GM12874 (cell line): ENCODE data around the gene SPON2.

Experiments
- CTCF ChIP-seq: IDR thresholded peaks from 2 replicates; pipeline ENCODE4 v1.5.1; 2011; ENCODE audit warnings: low read depth, mild to moderate bottlenecking, control low read depth, low read length, moderate library complexity; ENCODE audit not compliant: insufficient read depth

The SPON2 gene

GRCh38 chr4:1211371-1211770 is 39.0 kb upstream of the SPON2 start:
- no peak for TF ChIP-seq CTCF

DNA sequence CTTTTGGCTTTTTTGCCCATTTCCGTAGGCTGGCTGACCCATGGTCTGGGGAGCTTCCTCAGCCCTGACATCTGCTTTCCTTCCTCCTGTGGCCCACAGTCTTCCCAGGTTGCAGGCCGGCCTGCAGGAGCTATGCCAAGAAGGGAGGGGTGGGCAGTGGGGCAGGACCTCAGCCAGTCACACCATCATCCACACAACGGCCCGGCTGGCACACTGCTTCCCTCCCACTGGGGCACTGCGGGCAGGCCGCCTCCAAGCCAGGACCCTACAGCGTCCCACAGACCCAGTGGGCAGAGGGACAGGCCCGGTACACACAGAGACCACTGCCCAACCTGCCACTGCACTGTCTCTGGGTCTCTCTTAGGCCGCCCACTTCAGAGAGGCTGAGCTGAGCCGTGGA is 38.6 kb upstream of the SPON2 start:
- TF ChIP-seq CTCF = no peak

GRCh38 chr4:1210241-1210841 is 38.0 kb upstream of the SPON2 start:
- TF ChIP-seq CTCF = no peak

DNA sequence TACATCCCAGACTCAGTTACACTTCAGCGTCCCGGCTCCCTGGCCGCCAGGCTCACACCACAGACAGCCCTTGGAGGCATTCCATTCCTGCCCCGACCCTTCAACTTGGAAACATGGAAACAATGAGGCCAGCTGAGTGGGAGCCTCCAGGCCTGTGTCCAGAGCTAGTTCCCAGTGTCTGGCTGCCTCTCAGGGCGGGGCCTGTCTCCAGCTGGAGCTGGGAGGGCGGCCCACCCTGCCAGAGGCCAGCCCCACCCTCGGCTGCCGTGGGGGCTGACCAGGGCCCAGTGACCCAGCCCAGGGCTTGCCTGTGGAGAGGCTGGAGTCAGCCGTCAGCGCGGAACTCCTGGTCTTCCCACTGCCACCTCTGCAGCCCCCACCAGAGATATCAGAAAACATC is 37.4 kb upstream of the SPON2 start:
- TF ChIP-seq CTCF = no peak

DNA sequence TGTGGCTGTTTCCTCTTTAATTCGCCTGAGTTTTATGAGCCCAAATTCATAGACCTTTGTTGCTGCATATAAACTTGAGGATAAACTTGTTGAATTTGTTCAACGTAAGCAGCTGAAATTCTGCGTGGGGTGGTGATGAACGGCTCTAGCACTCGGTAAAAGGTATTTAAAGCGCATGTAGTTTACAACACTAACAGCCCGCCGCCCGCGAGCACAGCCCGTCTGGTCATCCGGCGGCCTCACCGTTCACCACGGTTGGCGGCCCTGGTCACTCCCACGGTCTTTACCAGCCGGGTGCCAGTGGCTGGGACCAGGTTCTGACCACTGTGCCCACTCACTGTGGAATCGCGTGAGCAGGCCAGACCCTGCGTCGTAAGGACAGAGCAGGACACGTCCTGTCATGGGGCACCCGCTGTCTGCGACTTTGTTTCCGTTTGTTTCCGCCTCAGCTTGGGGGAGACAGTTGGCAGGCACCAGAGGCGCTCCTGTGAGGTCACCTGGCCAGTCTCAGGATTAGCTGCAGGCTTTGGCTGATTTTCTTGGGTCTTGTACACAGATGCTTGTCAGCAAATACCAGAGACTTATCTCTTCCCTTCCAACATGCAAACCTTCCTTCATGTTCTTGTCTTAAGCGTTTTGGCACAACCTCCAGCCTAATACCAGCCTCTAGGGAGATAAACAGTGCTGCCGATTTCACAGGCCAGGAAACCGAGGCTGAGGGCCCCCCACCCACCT is 36.8 kb upstream of the SPON2 start:
- TF ChIP-seq CTCF = no peak

DNA sequence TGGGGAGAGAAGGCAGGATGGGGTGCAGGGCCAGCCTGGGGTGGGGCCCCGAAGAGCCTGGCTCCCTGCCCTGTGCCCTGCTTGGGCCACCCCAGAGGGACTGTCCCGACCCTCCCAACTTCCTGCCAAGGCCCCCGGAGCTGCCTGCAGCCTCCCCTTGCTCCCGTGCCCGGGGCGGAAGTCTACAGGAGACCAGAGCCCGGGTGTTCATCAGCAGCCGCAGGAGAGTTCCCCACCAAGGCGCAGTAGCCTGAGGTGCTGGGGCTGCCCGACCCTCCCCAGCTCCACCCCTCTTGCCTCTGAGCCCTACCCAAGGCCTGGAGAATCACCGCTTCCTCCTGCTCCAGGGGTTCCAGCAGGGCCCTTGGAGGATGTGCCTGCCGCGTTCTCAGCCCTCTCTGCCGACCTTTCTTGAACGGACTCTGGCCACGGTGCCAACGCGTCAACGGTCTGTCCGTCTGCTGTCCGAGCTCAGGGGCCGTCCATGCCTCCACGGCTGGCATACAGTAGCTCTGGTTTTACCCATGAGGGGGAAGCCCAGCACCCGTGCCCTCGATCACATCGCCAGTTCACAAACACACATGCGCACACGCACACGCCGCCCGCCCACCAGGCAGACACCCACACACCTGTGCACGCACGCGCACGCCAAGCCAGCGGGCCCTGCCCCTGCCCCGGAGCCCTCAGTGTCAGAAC is 36.0 kb upstream of the SPON2 start:
- TF ChIP-seq CTCF = no peak

GRCh38 chr4:1207603-1208265 is 35.4 kb upstream of the SPON2 start:
- no peak for TF ChIP-seq CTCF
